ENCODE data around the gene ENOX2.

- TF ChIP-seq CTCF (IDR thresholded peaks at IDR 0.05) (no peak), EP300 (IDR thresholded peaks at IDR 0.05) (no peak)
Observed at GRCh38 chrX:130831347-130831722, 71.7 kb downstream of the ENOX2 start.

Data from gastroesophageal sphincter (tissue), 3 donors.